NK-92 (cell line): ENCODE data around the gene CNTLN.
"Not testable (repeated sequence)": the region's sequence is repeated elsewhere in the genome, so short reads cannot be mapped to it uniquely, and the experiment has no call there.

Experiments
- DNase-seq: peaks from one replicate; lab custom pipeline; 2025; ENCODE audit not compliant: unreplicated experiment; lab: John Stamatoyannopoulos, UW

Gene CNTLN

GRCh38 chr9:17134396-17135294 lies at the start of gene CNTLN:
Gene CNTLN (plus strand): TSS chr9:17135040. CDS start chr9:17135066, 26 bp downstream.
- no peak for DNase-seq

GRCh38 chr9:17088566-17088965 lies 46.3 kb upstream of the CNTLN start:
- no peak for DNase-seq

- DNase-seq: no peak
Observed at GRCh38 chr9:17090041-17090440, 44.8 kb upstream of the CNTLN start.

- no peak for DNase-seq
Observed at GRCh38 chr9:17116400-17116837, 18.4 kb upstream of the CNTLN start.

GRCh38 chr9:17117372-17117771 lies 17.5 kb upstream of the CNTLN start:
- no peak for DNase-seq

GRCh38 chr9:17120203-17120602 lies 14.6 kb upstream of the CNTLN start:
- no peak for DNase-seq

GRCh38 chr9:17121264-17121663 lies 13.6 kb upstream of the CNTLN start:
- no peak for DNase-seq

- DNase-seq: no peak
Observed at GRCh38 chr9:17130291-17130690, 4.5 kb upstream of the CNTLN start.

GRCh38 chr9:17130725-17131124 lies 4.1 kb upstream of the CNTLN start:
- no peak for DNase-seq

GRCh38 chr9:17131494-17131893 lies 3.3 kb upstream of the CNTLN start:
- no peak for DNase-seq

- DNase-seq: no peak
Observed at GRCh38 chr9:17135295-17136160, 688 bp downstream of the CNTLN start.

GRCh38 chr9:17137566-17137965 lies 2.7 kb downstream of the CNTLN start:
- DNase-seq: no peak

- no peak for DNase-seq
Observed at GRCh38 chr9:17138503-17138902, 3.7 kb downstream of the CNTLN start.

GRCh38 chr9:17140418-17140817 lies 5.6 kb downstream of the CNTLN start:
- no peak for DNase-seq

GRCh38 chr9:17148324-17148723 lies 13.5 kb downstream of the CNTLN start:
- DNase-seq: no peak

GRCh38 chr9:17159469-17159868 lies 24.6 kb downstream of the CNTLN start:
- no peak for DNase-seq

- no peak for DNase-seq
Observed at GRCh38 chr9:17160327-17160726, 25.5 kb downstream of the CNTLN start.

- DNase-seq: no peak
Observed at GRCh38 chr9:17165764-17166163, 30.9 kb downstream of the CNTLN start.

- DNase-seq: no peak
Observed at GRCh38 chr9:17166346-17166745, 31.5 kb downstream of the CNTLN start.

- no peak for DNase-seq
Observed at GRCh38 chr9:17171309-17172094, 36.7 kb downstream of the CNTLN start.

GRCh38 chr9:17177496-17177895 lies 42.7 kb downstream of the CNTLN start:
- DNase-seq: not testable (repeated sequence)
